ENCODE results near the gene NELFB. TPM values are rescaled to one million over a fixed set of nuclear protein-coding genes. Genes with fewer than 3 reads are reported as not detected.
A peak's percentile ranks its signal among the peaks of the same experiment; 100 is the strongest.

The NELFB gene
- total RNA-seq, 2 donors from 2014 or later = 73.3 to 86.6 TPM

GRCh38 chr9:137273095-137273490, 18.0 kb downstream of the NELFB start:
- Histone ChIP-seq H3K36me3 (ENCODE audit: control insufficient read depth, insufficient read depth, low read length) (peaks cover 30% of the 10 kb centered on the region), H3K27me3 (ENCODE audit: control insufficient read depth, insufficient read depth, low read length, poor library complexity, severe bottlenecking) (no peaks in the 10 kb centered on the region), H3K4me1 (ENCODE audit: control insufficient read depth, insufficient read depth, low read length) (peaks cover 10% of the 10 kb centered on the region), H3K4me3 (ENCODE audit: low read length) (no peak overlapping the region), H3K9ac (ENCODE audit: extremely low read depth, low read length, poor library complexity, severe bottlenecking) (no peak overlapping the region), H3K9me3 (ENCODE audit: control insufficient read depth, low read length) (no peaks in the 10 kb centered on the region), H3K27ac (ENCODE audit: low read depth, low read length) (no peak overlapping the region)
- Mint-ChIP-seq H3K36me3 (ENCODE audit: low read depth) (peaks cover 31% of the 10 kb centered on the region), H3K4me3 (no peak overlapping the region), H3K9me3 (no peaks in the 10 kb centered on the region), H3K4me1 (peaks cover 20% of the 10 kb centered on the region), H3K27me3 (ENCODE audit: insufficient read depth) (no peaks in the 10 kb centered on the region), H3K27ac (no peak overlapping the region)
- no peak for TF ChIP-seq CTCF (conservative IDR thresholded peaks at IDR 0.05)
- DNase-seq = peak; percentile 71
- WGBS, 2 experiments (ENCODE audit: insufficient coverage in 1 of 2, insufficient read length in 1 of 2) = 89 to 91% methylated on average over 11 to 13 of the region's 13 CpGs

- 87 to 92% methylated on average over 12 to 15 of the region's 15 CpGs for WGBS, 2 experiments (ENCODE audit: insufficient coverage in 1 of 2, insufficient read length in 1 of 2)
- Histone ChIP-seq H3K27me3 (ENCODE audit: control insufficient read depth, insufficient read depth, low read length, poor library complexity, severe bottlenecking) (no peaks in the 10 kb centered on the region), H3K9me3 (ENCODE audit: control insufficient read depth, low read length) (no peaks in the 10 kb centered on the region), H3K4me3 (ENCODE audit: low read length) (no peak overlapping the region), H3K27ac (ENCODE audit: low read depth, low read length) (no peak overlapping the region), H3K9ac (ENCODE audit: extremely low read depth, low read length, poor library complexity, severe bottlenecking) (no peak overlapping the region), H3K36me3 (ENCODE audit: control insufficient read depth, insufficient read depth, low read length) (peaks cover 24% of the 10 kb centered on the region), H3K4me1 (ENCODE audit: control insufficient read depth, insufficient read depth, low read length) (peaks cover 10% of the 10 kb centered on the region)
- Mint-ChIP-seq H3K36me3 (ENCODE audit: low read depth) (peaks cover 25% of the 10 kb centered on the region), H3K27me3 (ENCODE audit: insufficient read depth) (no peaks in the 10 kb centered on the region), H3K9me3 (no peaks in the 10 kb centered on the region), H3K4me3 (no peak overlapping the region), H3K4me1 (peaks cover 20% of the 10 kb centered on the region), H3K27ac (no peak overlapping the region)
- no peak for TF ChIP-seq CTCF (conservative IDR thresholded peaks at IDR 0.05)
- DNase-seq = no peak
Observed at GRCh38 chr9:137273611-137274320, 18.6 kb downstream of the NELFB start.

GRCh38 chr9:137275203-137275587, 20.1 kb downstream of the NELFB start:
- Mint-ChIP-seq H3K4me1 (peaks cover 20% of the 10 kb centered on the region), H3K27me3 (ENCODE audit: insufficient read depth) (peaks cover 2% of the 10 kb centered on the region), H3K4me3 (no peak overlapping the region), H3K9me3 (no peaks in the 10 kb centered on the region), H3K36me3 (ENCODE audit: low read depth) (peaks cover 13% of the 10 kb centered on the region), H3K27ac (peak overlapping the region; percentile 76)
- H3K36me3 ChIP-seq (ENCODE audit: control insufficient read depth, insufficient read depth, low read length) = peaks cover 12% of the 10 kb centered on the region
- no peaks in the 10 kb centered on the region for H3K9me3 ChIP-seq (ENCODE audit: control insufficient read depth, low read length)
- 80 to 95% methylated on average over 1 to 10 of the region's 10 CpGs for WGBS, 2 experiments (ENCODE audit: insufficient coverage in 1 of 2, insufficient read length in 1 of 2)
- no peak overlapping the region for H3K27ac ChIP-seq (ENCODE audit: low read depth, low read length)
- no peak overlapping the region for H3K9ac ChIP-seq (ENCODE audit: extremely low read depth, low read length, poor library complexity, severe bottlenecking)
- no peak for DNase-seq
- no peak overlapping the region for H3K4me3 ChIP-seq (ENCODE audit: low read length)
- H3K4me1 ChIP-seq (ENCODE audit: control insufficient read depth, insufficient read depth, low read length) = peaks cover 10% of the 10 kb centered on the region
- no peaks in the 10 kb centered on the region for H3K27me3 ChIP-seq (ENCODE audit: control insufficient read depth, insufficient read depth, low read length, poor library complexity, severe bottlenecking)
- TF ChIP-seq CTCF (conservative IDR thresholded peaks at IDR 0.05) = no peak

Data from endodermal cell (in vitro differentiated cells).